GM12878 (cell line): ENCODE data around the gene PPP4R3B. TPM values are rescaled to one million over a fixed set of nuclear protein-coding genes. Genes with fewer than 3 reads are reported as not detected.

Experiments used
- ATAC-seq: fragments of 200-7000 bp; cut with Tn5 transposase; 3 replicates; pipeline ENCODE4 v1.9.1; 2020; ENCODE audit warnings: mild to moderate bottlenecking, moderate library complexity
- BruUV-seq: library from RNA; stranded (reverse); fragments of 400-500 nt; replicated peaks from 2 replicates; lab custom pipeline; 2021; lab: Mats Ljungman, UMichigan
- CTCF ChIA-PET: fragments of 300-600 bp; sonication (Branson Sonifier 250); formaldehyde crosslinking; extraction: SDS; loops from one replicate; lab custom pipeline; 2021; ENCODE audit warnings: inconsistent platforms; lab: Yijun Ruan, JAX
- POLR2A ChIA-PET: fragments of 350-600 bp; formaldehyde crosslinking; extraction: SDS; loops from one replicate; lab custom pipeline; 2021; ENCODE audit warnings: inconsistent platforms; lab: Charles Lee
- RAD21 ChIA-PET: fragments of 300-600 bp; sonication (Branson Sonifier 250); formaldehyde crosslinking; loops from one replicate; lab custom pipeline; 2023; ENCODE audit warnings: antibody characterized with exemption; ENCODE audit not compliant: unreplicated experiment; lab: Charles Lee
- SMC1A ChIA-PET: fragments of 300-600 bp; sonication (Branson Sonifier 250); formaldehyde crosslinking; loops from one replicate; lab custom pipeline; 2023; ENCODE audit not compliant: unreplicated experiment, uncharacterized antibody; lab: Charles Lee
- DNase-seq: peaks from one replicate; pipeline ENCODE4 v3.0.0-alpha.2; 2011; ENCODE audit warnings: low read depth, low spot score
- FAIRE-seq: peaks from 3 replicates; lab custom pipeline; 2011; peaks lifted over from hg19 to GRCh38; lab: Jason Lieb, UNC
- H2AFZ ChIP-seq: 2 replicates; pipeline ENCODE4 v1.6.0; 2011; ENCODE audit warnings: low read depth, low read length, control low read depth; ENCODE audit not compliant: control insufficient read depth
- H3K27ac ChIP-seq: 2 replicates; pipeline ENCODE4 v1.5.1; 2011; ENCODE audit warnings: control low read depth; ENCODE audit not compliant: control insufficient read depth, insufficient read depth
- H3K27me3 ChIP-seq, 2 experiments: replicated peaks in 1 of 2; 2 replicates each; pipeline versions ENCODE4 v1.6.0 to v1.6.1; 2011; ENCODE audit warnings: low read length in 1 of 2; ENCODE audit not compliant: control insufficient read depth in 2 of 2, insufficient read depth in 2 of 2
- H3K36me3 ChIP-seq, 2 experiments: 2 replicates each; pipeline ENCODE4 v1.5.1; 2011; ENCODE audit warnings: low read length in 1 of 2; ENCODE audit not compliant: control insufficient read depth in 2 of 2, insufficient read depth in 2 of 2
- H3K4me1 ChIP-seq: 2 replicates; pipeline ENCODE4 v1.6.1; 2011; ENCODE audit warnings: mild to moderate bottlenecking, low read length, moderate library complexity, mixed read lengths; ENCODE audit not compliant: control insufficient read depth, insufficient read depth
- H3K4me2 ChIP-seq: 2 replicates; pipeline ENCODE4 v1.6.0; 2011; ENCODE audit warnings: control low read depth; ENCODE audit not compliant: control insufficient read depth, insufficient read depth
- H3K4me3 ChIP-seq: fragments of 200-600 bp; sonication (generic); 2 replicates; pipeline ENCODE4 v1.5.1; 2016
- H3K79me2 ChIP-seq: 2 replicates; pipeline ENCODE4 v1.6.0; 2011; ENCODE audit warnings: low read length; ENCODE audit not compliant: control insufficient read depth, insufficient read depth
- H3K9ac ChIP-seq: 2 replicates; pipeline ENCODE4 v1.8.0; 2011; ENCODE audit warnings: low read length, control low read depth, mixed read lengths; ENCODE audit not compliant: control insufficient read depth, insufficient read depth
- H3K9me3 ChIP-seq: replicated peaks from 3 replicates; pipeline ENCODE4 v1.5.1; 2011; ENCODE audit warnings: mild to moderate bottlenecking, low read length; ENCODE audit not compliant: control insufficient read depth, insufficient read depth
- H4K20me1 ChIP-seq: 2 replicates; pipeline ENCODE4 v1.6.0; 2011; ENCODE audit not compliant: control insufficient read depth, insufficient read depth
- BMI1 ChIP-seq: fragments of 450-650 bp; IDR thresholded peaks from 2 replicates; pipeline ENCODE4 v1.6.1; 2016; ENCODE audit warnings: mild to moderate bottlenecking, moderate library complexity, borderline replicate concordance
- EGR1 ChIP-seq, 2 experiments: IDR thresholded peaks; 1 replicate in 1 of 2; 2 replicates in 1 of 2; pipeline ENCODE4 v1.6.1; 2011 to 2012; ENCODE audit warnings: low read depth in 2 of 2, low read length in 2 of 2, borderline replicate concordance in 1 of 2, mild to moderate bottlenecking in 1 of 2, moderate library complexity in 1 of 2
- GABPA ChIP-seq: IDR thresholded peaks from 2 replicates; pipeline ENCODE4 v1.6.1; 2014; ENCODE audit warnings: antibody characterized with exemption, low read depth, mild to moderate bottlenecking, inconsistent platforms
- PAX8 ChIP-seq: fragments of 450-650 bp; IDR thresholded peaks from 2 replicates; pipeline ENCODE4 v1.6.1; 2017; ENCODE audit warnings: mild to moderate bottlenecking, moderate library complexity
- POLR2AphosphoS2 ChIP-seq: IDR thresholded peaks from 2 replicates; pipeline ENCODE4 v1.6.1; 2011; ENCODE audit warnings: low read depth, mild to moderate bottlenecking, low read length, improper control_type of control experiment, moderate library complexity
- RAD21 ChIP-seq: IDR thresholded peaks from 2 replicates; pipeline ENCODE4 v1.6.1; 2011; ENCODE audit warnings: mild to moderate bottlenecking, low read depth, low read length, moderate library complexity; ENCODE audit not compliant: insufficient read depth
- RELA ChIP-seq: fragments of 450-650 bp; IDR thresholded peaks from 2 replicates; pipeline ENCODE4 v1.8.0; 2014; ENCODE audit warnings: borderline replicate concordance; ENCODE audit not compliant: partially characterized antibody
- TBL1XR1 ChIP-seq: IDR thresholded peaks from 2 replicates; pipeline ENCODE4 v1.6.1; 2012; ENCODE audit warnings: low read depth, low read length, improper control_type of control experiment
- WGBS: methylation state at CpG from one replicate; pipeline ENCODE4 v1.1.6; 2016; ENCODE audit warnings: low lambda C conversion rate; ENCODE audit not compliant: insufficient replicate concordance, insufficient coverage; ENCODE audit errors: missing lambda C conversion rate; 5-methylcytosine and 5-hydroxymethylcytosine counted together
- in situ Hi-C: fragments of 300-500 bp; cut with MboI; formaldehyde crosslinking; loops from 9 replicates; pipeline ENCODE4 v1.14.3; 2018; ENCODE audit warnings: mixed read lengths
- intact Hi-C: fragments of 100-400 bp; cut with micrococcal nuclease; formaldehyde crosslinking; loops from one replicate; pipeline ENCODE4 v1.14.2; 2022; ENCODE audit not compliant: unreplicated experiment
- polyA plus RNA-seq, 11 experiments: library from polyadenylated mRNA; depleted of rRNA in 4 of 11; unstranded in 6 of 11; stranded (reverse) in 5 of 11; fragments of >200 nt; fragmentation: Nextera tagmentation in 4 of 11; fragmentation: Illumina TruSeq in 1 of 11; extraction: Ambion mirVana in 4 of 11; extraction: Trizol in 1 of 11; gene quantifications; 1 replicate in 1 of 11; 2 replicates in 10 of 11; pipeline versions ENCODE4 v1.2.1 to v1.2.3, GENCODE V29; 2011 to 2016; ENCODE audit warnings: inconsistent platforms in 2 of 11, missing spikeins in 2 of 11, low read depth in 1 of 11
- total RNA-seq, 4 experiments: library from RNA; depleted of rRNA in 3 of 4; stranded (reverse); fragments of >200 nt in 3 of 4; fragmentation: Illumina TruSeq in 1 of 4; extraction: Trizol in 1 of 4; gene quantifications; 2 replicates each; pipeline versions ENCODE4 v1.2.1 to v1.2.3, GENCODE V29; 2013 to 2021

Gene PPP4R3B
- total and polyA plus RNA-seq, 10 of the 15 experiments (the other 5 are each of a cell fraction or from before 2014, with no cell fraction given), result 10.9 to 70.1 (median 49.2) TPM

GRCh38 chr2:55636831-55637230 is 19.4 kb upstream of the PPP4R3B start (continued):
- TF ChIP-seq EGR1 (IDR thresholded peaks at IDR 0.05; ENCODE audit: borderline replicate concordance in 1 of 2, low read depth in 2 of 2, low read length in 2 of 2) (no peak), BMI1 (no peak), RAD21 (no peak), POLR2AphosphoS2 (no peak), GABPA (no peak), RELA (no peak)

- ChIA-PET POLR2A (interaction anchor here (0.5 kb wide), 1 partner anchor 23 kb away, joined by 5 read pairs; no protein-coding TSS in a partner anchor), RAD21 (no interaction called here), SMC1A (no interaction called here), CTCF (no interaction called here)
- no peak for TF ChIP-seq RAD21
- TF ChIP-seq TBL1XR1, result no peak
- TF ChIP-seq PAX8, result no peak
- no peak for DNase-seq
- no peaks in the 10 kb centered on the region for H4K20me1 ChIP-seq
- no peak overlapping the region for H3K27ac ChIP-seq
- no peak for ATAC-seq
- in situ Hi-C loops (no loop called here), intact Hi-C loops (no loop called here)
- no peak overlapping the region for H3K4me3 ChIP-seq
- H3K27me3 ChIP-seq, result no peaks in the 10 kb centered on the region
- 100% methylated on average over 2 of the region's 2 CpGs for WGBS
- peaks cover under 1% of the 10 kb centered on the region; the same call in 1 of the 2 replicates for H3K79me2 ChIP-seq
- H3K36me3 ChIP-seq, result no peaks in the 10 kb centered on the region; a peak in 2 of 4 replicates
- H3K9me3 ChIP-seq, result no peaks in the 10 kb centered on the region
- no peak overlapping the region for H3K4me2 ChIP-seq
- no peak for FAIRE-seq
- no peak overlapping the region for H3K9ac ChIP-seq
- BruUV-seq, result no TSS peak
- H3K4me1 ChIP-seq, result no peaks in the 10 kb centered on the region
- H2AFZ ChIP-seq, result no peak overlapping the region
Measured at GRCh38 chr2:55628931-55629330, 11.5 kb upstream of the PPP4R3B start.
